SK-N-SH (cell line): ENCODE data around the gene PCDH1. TPM values are rescaled to one million over a fixed set of nuclear protein-coding genes. Genes with fewer than 3 reads are reported as not detected.
A peak's percentile ranks its signal among the peaks of the same experiment; 100 is the strongest.

Source experiments
- CTCF ChIA-PET: fragments of 300-600, 350-600 bp; formaldehyde crosslinking; extraction: SDS; loops from one replicate; lab custom pipeline; 2021; lab: Yijun Ruan, JAX
- POLR2A ChIA-PET: fragments of 350-600 bp; sonication (Branson Sonifier 250); formaldehyde crosslinking; extraction: SDS; loops from one replicate; lab custom pipeline; 2020; ENCODE audit warnings: antibody characterized with exemption, inconsistent platforms; lab: Yijun Ruan, JAX
- DNase-seq: peaks from one replicate; pipeline ENCODE4 v3.0.0; 2012
- H2AFZ ChIP-seq: fragments of 200-600 bp; sonication (generic); 2 replicates; pipeline ENCODE4 v1.8.1; 2016; ENCODE audit warnings: antibody characterized with exemption, mild to moderate bottlenecking, low read depth
- H3F3A ChIP-seq: fragments of 200-600 bp; sonication (generic); replicated peaks from 2 replicates; pipeline ENCODE3; 2016; ENCODE audit warnings: antibody characterized with exemption, mild to moderate bottlenecking; ENCODE audit not compliant: insufficient read depth
- H3K27ac ChIP-seq, 2 experiments: fragments of 200-500 bp in 1 of 2; fragments of 200-600 bp in 1 of 2; sonication (Bioruptor generic) in 1 of 2; sonication (generic), shearing (Covaris generic) in 1 of 2; 2 replicates each; pipeline versions ENCODE4 v1.5.1 to v1.6.1; 2014 to 2016; ENCODE audit warnings: low read depth in 2 of 2, inconsistent platforms in 1 of 2, low read length in 1 of 2, mild to moderate bottlenecking in 1 of 2, mixed read lengths in 1 of 2
- H3K27me3 ChIP-seq: fragments of 200-600 bp; sonication (generic), shearing (Covaris generic); 2 replicates; pipeline ENCODE4 v1.6.1; 2016; ENCODE audit warnings: mixed run types; ENCODE audit not compliant: insufficient read depth
- H3K36me3 ChIP-seq, 2 experiments: fragments of 200-500 bp in 1 of 2; fragments of 200-600 bp in 1 of 2; sonication (Bioruptor generic) in 1 of 2; sonication (generic) in 1 of 2; replicated peaks in 1 of 2; 2 replicates each; pipeline versions ENCODE3 to v1.5.1; 2014 to 2016; ENCODE audit warnings: low read length in 1 of 2, mild to moderate bottlenecking in 1 of 2; ENCODE audit not compliant: insufficient read depth in 2 of 2, control insufficient read depth in 1 of 2
- H3K4me1 ChIP-seq, 2 experiments: fragments of 200-500 bp in 1 of 2; fragments of 200-600 bp in 1 of 2; sonication (Bioruptor generic) in 1 of 2; sonication (generic), shearing (Covaris generic) in 1 of 2; 2 replicates each; pipeline versions ENCODE4 v1.5.1 to v1.6.1; 2014 to 2016; ENCODE audit warnings: low read depth in 1 of 2, low read length in 1 of 2, mixed run types in 1 of 2; ENCODE audit not compliant: insufficient read depth in 2 of 2, control insufficient read depth in 1 of 2
- H3K4me2 ChIP-seq: fragments of 200-600 bp; sonication (generic), shearing (Covaris generic); 2 replicates; pipeline ENCODE4 v1.6.1; 2017; ENCODE audit warnings: mixed run types
- H3K4me3 ChIP-seq, 2 experiments: fragments of 200-500 bp in 1 of 2; fragments of 200-600 bp in 1 of 2; sonication (Bioruptor generic) in 1 of 2; sonication (generic), shearing (Covaris generic) in 1 of 2; 2 replicates each; pipeline versions ENCODE4 v1.5.1 to v1.8.1; 2014 to 2016; ENCODE audit warnings: low read depth in 2 of 2, inconsistent platforms in 1 of 2, low read length in 1 of 2, mild to moderate bottlenecking in 1 of 2, mixed read lengths in 1 of 2, moderate library complexity in 1 of 2
- H3K79me2 ChIP-seq: fragments of 200-600 bp; sonication (generic); 2 replicates; pipeline ENCODE4 v1.8.1; 2017; ENCODE audit warnings: mild to moderate bottlenecking; ENCODE audit not compliant: insufficient read depth
- H3K9ac ChIP-seq: fragments of 200-600 bp; sonication (generic); 2 replicates; pipeline ENCODE4 v1.6.1; 2017; ENCODE audit warnings: mixed run types
- H3K9me2 ChIP-seq: fragments of 200-600 bp; sonication (generic); 2 replicates; pipeline ENCODE4 v1.6.1; 2017; ENCODE audit warnings: mixed run types
- H3K9me3 ChIP-seq: fragments of 200-600 bp; sonication (generic); 2 replicates; pipeline ENCODE4 v1.6.1; 2017; ENCODE audit warnings: mixed run types, mild to moderate bottlenecking, moderate library complexity
- H4K20me1 ChIP-seq: fragments of 200-600 bp; sonication (generic); 2 replicates; pipeline ENCODE4 v1.6.1; 2017; ENCODE audit warnings: mild to moderate bottlenecking, mixed run types; ENCODE audit not compliant: insufficient read depth
- NRF1 ChIP-seq: IDR thresholded peaks from 2 replicates; pipeline ENCODE4 v1.6.1; 2012; ENCODE audit warnings: low read depth, mild to moderate bottlenecking, low read length
- POLR2AphosphoS5 ChIP-seq: IDR thresholded peaks from 2 replicates; pipeline ENCODE4 v1.6.1; 2012; ENCODE audit warnings: low read depth, low read length
- SIN3A ChIP-seq: IDR thresholded peaks from 2 replicates; pipeline ENCODE4 v1.6.1; 2012; ENCODE audit warnings: low read depth, mild to moderate bottlenecking, low read length, moderate library complexity, borderline replicate concordance
- TAF1 ChIP-seq: IDR thresholded peaks from 2 replicates; pipeline ENCODE4 v1.6.1; 2012; ENCODE audit warnings: low read depth, mild to moderate bottlenecking, low read length, moderate library complexity, borderline replicate concordance
- WGBS: methylation state at CpG from one replicate; pipeline ENCODE4 v1.1.6; 2017; ENCODE audit warnings: low lambda C conversion rate; 5-methylcytosine and 5-hydroxymethylcytosine counted together
- polyA plus RNA-seq, 3 experiments: library from polyadenylated mRNA; depleted of rRNA; stranded (reverse); fragments of >200 nt; gene quantifications; 2 replicates each; pipeline ENCODE4 v1.2.3, GENCODE V29; 2012
- TF ChIP-seq, protein P1 (sequence below): IDR thresholded peaks from 2 replicates; pipeline ENCODE4 v1.6.1; 2012; ENCODE audit warnings: mild to moderate bottlenecking, low read depth, low read length, moderate library complexity
- TF ChIP-seq, protein P2 (sequence below): fragments of 200-600 bp; sonication (generic); IDR thresholded peaks from 2 replicates; pipeline ENCODE4 v1.6.1; 2017; ENCODE audit warnings: antibody characterized with exemption, mild to moderate bottlenecking, moderate library complexity

Gene PCDH1
- polyA plus RNA-seq, 1 of the 3 experiments (the other 2 are of a cell fraction), result 0.08 TPM

DNA sequence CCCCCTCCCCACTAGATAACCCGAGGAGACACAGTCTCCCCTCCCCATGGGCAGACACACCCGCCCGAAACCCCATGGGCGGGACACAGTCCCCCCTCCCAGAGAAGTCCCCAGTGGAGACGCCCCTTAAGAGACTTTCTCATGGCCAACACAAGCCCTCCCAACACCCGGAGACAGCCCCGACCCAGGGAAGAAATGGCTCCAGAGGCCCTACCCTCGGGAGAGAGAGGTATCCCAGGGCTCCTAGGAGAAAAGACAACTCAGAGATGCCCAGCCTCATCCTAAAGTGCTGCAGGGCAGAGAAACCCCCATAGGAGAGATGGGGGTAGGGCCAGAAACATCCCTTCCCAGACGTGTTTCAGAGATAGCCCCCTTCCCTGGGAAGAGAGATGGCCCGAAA lies 27.4 kb downstream of the PCDH1 start:
- DNase-seq, result peak; percentile 54
- Histone ChIP-seq H3K4me3 (peak overlapping the region in 1 of 2 experiments; percentile 14; a peak in 1 of 4 replicates), H3K36me3 (no peaks in the 10 kb centered on the region), H3K4me2 (peak overlapping the region; percentile 33; the same call in 1 of the 2 replicates), H4K20me1 (no peaks in the 10 kb centered on the region), H3K4me1 (peaks cover 8 to 32% of the 10 kb centered on the region in 2 experiments; a peak in 3 of 4 replicates)
- POLR2A ChIA-PET, result interaction anchor here (0.9 to 1.3 kb wide), 3 partner anchors 25 to 39 kb away, joined by 3 to 4 read pairs (median 3); no protein-coding TSS in a partner anchor
- TF ChIP-seq, protein P1, sequence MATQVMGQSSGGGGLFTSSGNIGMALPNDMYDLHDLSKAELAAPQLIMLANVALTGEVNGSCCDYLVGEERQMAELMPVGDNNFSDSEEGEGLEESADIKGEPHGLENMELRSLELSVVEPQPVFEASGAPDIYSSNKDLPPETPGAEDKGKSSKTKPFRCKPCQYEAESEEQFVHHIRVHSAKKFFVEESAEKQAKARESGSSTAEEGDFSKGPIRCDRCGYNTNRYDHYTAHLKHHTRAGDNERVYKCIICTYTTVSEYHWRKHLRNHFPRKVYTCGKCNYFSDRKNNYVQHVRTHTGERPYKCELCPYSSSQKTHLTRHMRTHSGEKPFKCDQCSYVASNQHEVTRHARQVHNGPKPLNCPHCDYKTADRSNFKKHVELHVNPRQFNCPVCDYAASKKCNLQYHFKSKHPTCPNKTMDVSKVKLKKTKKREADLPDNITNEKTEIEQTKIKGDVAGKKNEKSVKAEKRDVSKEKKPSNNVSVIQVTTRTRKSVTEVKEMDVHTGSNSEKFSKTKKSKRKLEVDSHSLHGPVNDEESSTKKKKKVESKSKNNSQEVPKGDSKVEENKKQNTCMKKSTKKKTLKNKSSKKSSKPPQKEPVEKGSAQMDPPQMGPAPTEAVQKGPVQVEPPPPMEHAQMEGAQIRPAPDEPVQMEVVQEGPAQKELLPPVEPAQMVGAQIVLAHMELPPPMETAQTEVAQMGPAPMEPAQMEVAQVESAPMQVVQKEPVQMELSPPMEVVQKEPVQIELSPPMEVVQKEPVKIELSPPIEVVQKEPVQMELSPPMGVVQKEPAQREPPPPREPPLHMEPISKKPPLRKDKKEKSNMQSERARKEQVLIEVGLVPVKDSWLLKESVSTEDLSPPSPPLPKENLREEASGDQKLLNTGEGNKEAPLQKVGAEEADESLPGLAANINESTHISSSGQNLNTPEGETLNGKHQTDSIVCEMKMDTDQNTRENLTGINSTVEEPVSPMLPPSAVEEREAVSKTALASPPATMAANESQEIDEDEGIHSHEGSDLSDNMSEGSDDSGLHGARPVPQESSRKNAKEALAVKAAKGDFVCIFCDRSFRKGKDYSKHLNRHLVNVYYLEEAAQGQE, result no peak
- TF ChIP-seq, all 33 proteins: peak for 0
- H3F3A ChIP-seq, result peaks cover 5% of the 10 kb centered on the region
- no peaks in the 10 kb centered on the region for H3K9me2 ChIP-seq
- no peaks in the 10 kb centered on the region for H3K9me3 ChIP-seq
- CTCF ChIA-PET, result interaction anchor here (0.9 to 1.3 kb wide), 3 partner anchors 27 to 149 kb away, joined by 3 to 4 read pairs (median 4); partner anchors contain the start of gene PCDH1
- peak overlapping the region in 1 of 2 experiments; percentile 98; a peak in 2 of 4 replicates for H3K27ac ChIP-seq
- WGBS, result 77% methylated on average over 3 of the region's 10 CpGs
- no peaks in the 10 kb centered on the region for H3K79me2 ChIP-seq
- no peaks in the 10 kb centered on the region for H3K27me3 ChIP-seq
- no peak overlapping the region for H3K9ac ChIP-seq
- H2AFZ ChIP-seq, result peak overlapping the region; percentile 72; the same call in 1 of the 2 replicates

DNA sequence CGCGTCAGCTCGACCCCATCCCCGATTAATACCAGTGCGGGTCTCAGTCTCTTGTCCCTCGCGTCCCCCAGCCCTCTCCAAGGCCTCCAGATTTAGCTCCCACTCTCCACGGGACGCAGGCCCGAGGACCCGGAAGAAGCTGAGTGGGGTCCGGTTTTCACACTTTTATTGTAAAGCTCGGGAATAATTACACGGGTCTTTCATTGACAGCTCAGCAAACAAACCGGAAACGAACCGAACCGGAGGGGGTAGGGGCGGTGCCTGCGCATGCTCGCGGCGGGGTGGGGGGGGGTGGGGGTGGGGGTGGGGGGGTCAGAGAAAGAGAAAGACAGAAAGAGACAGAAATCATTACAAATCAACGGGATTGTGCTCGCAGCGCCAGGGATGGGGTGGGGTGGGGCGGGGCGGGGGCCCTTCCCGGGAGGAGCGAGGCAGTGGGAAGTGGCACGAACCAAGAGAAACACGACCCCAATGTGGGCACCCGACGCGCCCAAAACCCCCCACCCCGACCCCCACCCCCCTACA lies 27.9 kb downstream of the PCDH1 start:
- Histone ChIP-seq H3K9me3 (no peaks in the 10 kb centered on the region), H4K20me1 (no peaks in the 10 kb centered on the region), H2AFZ (peak overlapping the region; percentile 95), H3K4me2 (peak overlapping the region; percentile 98), H3F3A (peaks cover 5% of the 10 kb centered on the region), H3K9me2 (no peaks in the 10 kb centered on the region), H3K4me1 (peaks cover 8 to 32% of the 10 kb centered on the region in 2 experiments; a peak in 3 of 4 replicates)
- CTCF ChIA-PET, result interaction anchor here (0.9 to 1.3 kb wide), 4 partner anchors 12 to 149 kb away, joined by 3 to 4 read pairs (median 4); partner anchors contain the start of gene PCDH1
- POLR2A ChIA-PET, result interaction anchor here (0.9 to 1.3 kb wide), 4 partner anchors 25 to 39 kb away, joined by 3 to 4 read pairs (median 3); no protein-coding TSS in a partner anchor
- no peak for TF ChIP-seq SIN3A
- TF ChIP-seq POLR2AphosphoS5, result no peak
- TF ChIP-seq NRF1, result peak; percentile 65
- TF ChIP-seq, protein P2, sequence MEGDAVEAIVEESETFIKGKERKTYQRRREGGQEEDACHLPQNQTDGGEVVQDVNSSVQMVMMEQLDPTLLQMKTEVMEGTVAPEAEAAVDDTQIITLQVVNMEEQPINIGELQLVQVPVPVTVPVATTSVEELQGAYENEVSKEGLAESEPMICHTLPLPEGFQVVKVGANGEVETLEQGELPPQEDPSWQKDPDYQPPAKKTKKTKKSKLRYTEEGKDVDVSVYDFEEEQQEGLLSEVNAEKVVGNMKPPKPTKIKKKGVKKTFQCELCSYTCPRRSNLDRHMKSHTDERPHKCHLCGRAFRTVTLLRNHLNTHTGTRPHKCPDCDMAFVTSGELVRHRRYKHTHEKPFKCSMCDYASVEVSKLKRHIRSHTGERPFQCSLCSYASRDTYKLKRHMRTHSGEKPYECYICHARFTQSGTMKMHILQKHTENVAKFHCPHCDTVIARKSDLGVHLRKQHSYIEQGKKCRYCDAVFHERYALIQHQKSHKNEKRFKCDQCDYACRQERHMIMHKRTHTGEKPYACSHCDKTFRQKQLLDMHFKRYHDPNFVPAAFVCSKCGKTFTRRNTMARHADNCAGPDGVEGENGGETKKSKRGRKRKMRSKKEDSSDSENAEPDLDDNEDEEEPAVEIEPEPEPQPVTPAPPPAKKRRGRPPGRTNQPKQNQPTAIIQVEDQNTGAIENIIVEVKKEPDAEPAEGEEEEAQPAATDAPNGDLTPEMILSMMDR, result no peak
- no peak for TF ChIP-seq TAF1
- TF ChIP-seq, all 33 proteins: peak for 1
- Histone ChIP-seq H3K4me3 (peak overlapping the region; percentile 74 to 82), H3K9ac (peak overlapping the region; percentile 83), H3K27me3 (no peaks in the 10 kb centered on the region), H3K27ac (peak overlapping the region; percentile 83 to 98), H3K36me3 (no peaks in the 10 kb centered on the region), H3K79me2 (no peaks in the 10 kb centered on the region)
- peak; percentile 83 for DNase-seq
- 2% methylated on average over 29 of the region's 36 CpGs for WGBS
